ENCODE data around the gene PNPLA3. TPM values are rescaled to one million over a fixed set of nuclear protein-coding genes. Genes with fewer than 3 reads are reported as not detected.

The PNPLA3 gene
- total RNA-seq, 1 donor from 2014 or later, result 2.5 TPM

GRCh38 chr22:43924877-43925276 lies 1.3 kb downstream of the PNPLA3 start:
- Mint-ChIP-seq H3K4me3 (ENCODE audit: unreplicated experiment) (peak overlapping the region; percentile 71), H3K9me3 (ENCODE audit: low read depth) (no peaks in the 10 kb centered on the region), H3K4me1 (ENCODE audit: low read depth) (peaks cover 32% of the 10 kb centered on the region), H3K36me3 (ENCODE audit: low read depth) (peaks cover 2% of the 10 kb centered on the region), H3K27ac (ENCODE audit: unreplicated experiment) (peak overlapping the region; percentile 54), H3K27me3 (ENCODE audit: low read depth) (no peaks in the 10 kb centered on the region)
- no peak for TF ChIP-seq CTCF (IDR thresholded peaks at IDR 0.05)
- no peak for DNase-seq (ENCODE audit: low spot score)

- Mint-ChIP-seq H3K36me3 (ENCODE audit: low read depth) (peaks cover 2% of the 10 kb centered on the region), H3K4me1 (ENCODE audit: low read depth) (peaks cover 32% of the 10 kb centered on the region), H3K4me3 (ENCODE audit: unreplicated experiment) (peak overlapping the region; percentile 71), H3K27me3 (ENCODE audit: low read depth) (no peaks in the 10 kb centered on the region), H3K9me3 (ENCODE audit: low read depth) (no peaks in the 10 kb centered on the region), H3K27ac (ENCODE audit: unreplicated experiment) (no peak overlapping the region)
- no peak for TF ChIP-seq CTCF (IDR thresholded peaks at IDR 0.05)
- DNase-seq (ENCODE audit: low spot score), result no peak
These were observed 2.1 kb downstream of the PNPLA3 start for GRCh38 chr22:43925433-43926348.

- TF ChIP-seq CTCF (IDR thresholded peaks at IDR 0.05), result no peak
- Mint-ChIP-seq H3K9me3 (ENCODE audit: low read depth) (no peaks in the 10 kb centered on the region), H3K27ac (ENCODE audit: unreplicated experiment) (no peak overlapping the region), H3K27me3 (ENCODE audit: low read depth) (no peaks in the 10 kb centered on the region), H3K36me3 (ENCODE audit: low read depth) (peaks cover 2% of the 10 kb centered on the region), H3K4me1 (ENCODE audit: low read depth) (peaks cover 26% of the 10 kb centered on the region), H3K4me3 (ENCODE audit: unreplicated experiment) (no peak overlapping the region)
- no peak for DNase-seq (ENCODE audit: low spot score)
These were observed 2.7 kb downstream of the PNPLA3 start for GRCh38 chr22:43926349-43926710.

GRCh38 chr22:43928468-43928867 lies 4.9 kb downstream of the PNPLA3 start:
- no peak for TF ChIP-seq CTCF (IDR thresholded peaks at IDR 0.05)
- H3K9me3 Mint-ChIP-seq (ENCODE audit: low read depth), result no peaks in the 10 kb centered on the region
- peaks cover 4% of the 10 kb centered on the region for H3K36me3 Mint-ChIP-seq (ENCODE audit: low read depth)
- no peak for DNase-seq (ENCODE audit: low spot score)
- no peaks in the 10 kb centered on the region for H3K27me3 Mint-ChIP-seq (ENCODE audit: low read depth)
- peaks cover 7% of the 10 kb centered on the region for H3K4me1 Mint-ChIP-seq (ENCODE audit: low read depth)
- no peak overlapping the region for H3K4me3 Mint-ChIP-seq (ENCODE audit: unreplicated experiment)
- H3K27ac Mint-ChIP-seq (ENCODE audit: unreplicated experiment), result no peak overlapping the region

- H3K9me3 Mint-ChIP-seq (ENCODE audit: low read depth), result no peaks in the 10 kb centered on the region
- H3K4me1 Mint-ChIP-seq (ENCODE audit: low read depth), result peaks cover 7% of the 10 kb centered on the region
- no peak overlapping the region for H3K27ac Mint-ChIP-seq (ENCODE audit: unreplicated experiment)
- no peak overlapping the region for H3K4me3 Mint-ChIP-seq (ENCODE audit: unreplicated experiment)
- TF ChIP-seq CTCF (IDR thresholded peaks at IDR 0.05), result no peak
- no peaks in the 10 kb centered on the region for H3K27me3 Mint-ChIP-seq (ENCODE audit: low read depth)
- peaks cover 4% of the 10 kb centered on the region for H3K36me3 Mint-ChIP-seq (ENCODE audit: low read depth)
- no peak for DNase-seq (ENCODE audit: low spot score)
These were observed 5.3 kb downstream of the PNPLA3 start for GRCh38 chr22:43928908-43929307.

Data from chondrocyte (in vitro differentiated cells).